Neural crest cell (in vitro differentiated cells): ENCODE measurements around the gene TTC39A. TPM values are rescaled to one million over a fixed set of nuclear protein-coding genes. Genes with fewer than 3 reads are reported as not detected.

ENCODE experiments used
- DNase-seq: peaks from one replicate; pipeline ENCODE4 v3.0.0; 2021; ENCODE audit warnings: low read depth, mixed read lengths, low spot score
- H3K27ac Mint-ChIP-seq: one replicate; pipeline ENCODE4 v1.8.0; 2021; ENCODE audit warnings: mild to moderate bottlenecking, mixed read lengths; ENCODE audit not compliant: unreplicated experiment
- H3K27me3 Mint-ChIP-seq: 2 replicates; pipeline ENCODE4 v1.8.0; 2021; ENCODE audit warnings: low read depth, mild to moderate bottlenecking, mixed read lengths
- H3K36me3 Mint-ChIP-seq: 2 replicates; pipeline ENCODE4 v1.8.0; 2021; ENCODE audit warnings: low read depth, mild to moderate bottlenecking, mixed read lengths
- H3K4me1 Mint-ChIP-seq: 2 replicates; pipeline ENCODE4 v1.8.0; 2021; ENCODE audit warnings: mixed read lengths
- H3K4me3 Mint-ChIP-seq: one replicate; pipeline ENCODE4 v1.8.0; 2021; ENCODE audit warnings: mild to moderate bottlenecking, mixed read lengths
- H3K9me3 Mint-ChIP-seq: 2 replicates; pipeline ENCODE4 v1.8.0; 2021; ENCODE audit warnings: mixed read lengths
- CTCF ChIP-seq: fragments of 200-600 bp; sonication (generic); conservative IDR thresholded peaks from 2 replicates; pipeline ENCODE4 v1.5.0; 2021; ENCODE audit warnings: antibody characterized with exemption, mild to moderate bottlenecking
- total RNA-seq: library from RNA; stranded (reverse); gene quantifications from 2 replicates; pipeline ENCODE4 v1.2.1, GENCODE V29; 2021

The TTC39A gene
- total RNA-seq, 1 donor from 2014 or later: 1.7 TPM

DNA sequence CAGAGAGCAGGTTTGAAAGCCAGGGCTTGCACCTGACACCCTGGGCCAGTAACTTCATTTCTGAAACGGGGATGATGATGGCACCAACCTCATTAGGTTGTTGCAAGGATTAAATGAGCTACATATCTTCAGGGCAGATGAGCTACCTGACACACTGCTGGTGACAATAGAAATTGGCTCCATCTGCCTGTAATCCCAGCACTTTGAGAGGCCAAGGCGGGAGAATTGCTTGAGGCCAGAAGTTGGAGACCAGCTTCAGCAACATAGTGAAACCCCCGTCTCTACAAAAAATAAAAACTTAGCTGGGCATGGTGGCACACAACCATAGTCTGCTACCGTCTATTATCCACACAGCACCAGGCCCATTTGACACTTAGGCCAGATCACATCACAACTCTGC, 6.3 kb upstream of the TTC39A start:
- Mint-ChIP-seq H3K27ac (peak overlapping the region; percentile 29), H3K4me1 (peaks cover 5% of the 10 kb centered on the region), H3K9me3 (no peaks in the 10 kb centered on the region), H3K36me3 (no peaks in the 10 kb centered on the region), H3K4me3 (no peak overlapping the region), H3K27me3 (peaks cover 4% of the 10 kb centered on the region)
- TF ChIP-seq CTCF: no peak
- no peak for DNase-seq

DNA sequence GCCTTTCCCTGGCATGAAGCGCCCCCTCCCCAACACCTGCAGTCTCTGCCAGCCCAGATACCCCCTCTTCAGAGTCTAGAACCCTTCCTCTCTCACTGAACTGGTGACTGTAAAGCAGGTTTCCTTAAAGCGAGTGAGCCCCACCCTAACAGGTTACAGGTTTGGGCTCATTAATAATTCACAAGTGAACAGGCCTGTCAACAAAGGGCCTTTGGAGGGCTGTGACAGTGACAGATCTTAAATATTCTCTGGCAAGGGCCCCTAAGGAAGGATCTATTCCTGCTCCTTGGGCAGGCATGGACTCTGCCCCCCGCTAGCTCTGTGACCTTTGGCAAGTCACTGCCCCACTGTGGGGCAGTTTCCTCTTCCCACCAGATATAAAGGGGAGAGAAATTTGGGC, 5.6 kb upstream of the TTC39A start:
- Mint-ChIP-seq H3K27ac (no peak overlapping the region), H3K4me3 (no peak overlapping the region), H3K4me1 (peaks cover 9% of the 10 kb centered on the region), H3K36me3 (no peaks in the 10 kb centered on the region), H3K27me3 (peaks cover 10% of the 10 kb centered on the region), H3K9me3 (no peaks in the 10 kb centered on the region)
- TF ChIP-seq CTCF: no peak
- DNase-seq: no peak

- H3K4me1 Mint-ChIP-seq: peaks cover 13% of the 10 kb centered on the region
Measured at GRCh38 chr1:51331206-51332100, 1.1 kb upstream of the TTC39A start.

GRCh38 chr1:51329443-51330325, 678 bp downstream of the TTC39A start:
- peaks cover 35% of the 10 kb centered on the region for H3K27me3 Mint-ChIP-seq
- H3K4me3 Mint-ChIP-seq: peak overlapping the region; percentile 47
- H3K4me1 Mint-ChIP-seq: peaks cover 13% of the 10 kb centered on the region
- no peak overlapping the region for H3K27ac Mint-ChIP-seq
- TF ChIP-seq CTCF: no peak
- H3K9me3 Mint-ChIP-seq: no peaks in the 10 kb centered on the region
- no peak for DNase-seq
- no peaks in the 10 kb centered on the region for H3K36me3 Mint-ChIP-seq

More at GRCh38 chr1:51331206-51332100, 1.1 kb upstream of the TTC39A start:
- no peaks in the 10 kb centered on the region for H3K36me3 Mint-ChIP-seq
- DNase-seq: no peak
- H3K27me3 Mint-ChIP-seq: peaks cover 30% of the 10 kb centered on the region
- peak overlapping the region; percentile 89 for H3K4me3 Mint-ChIP-seq
- no peaks in the 10 kb centered on the region for H3K9me3 Mint-ChIP-seq
- H3K27ac Mint-ChIP-seq: peak overlapping the region; percentile 59
- no peak for TF ChIP-seq CTCF

DNA sequence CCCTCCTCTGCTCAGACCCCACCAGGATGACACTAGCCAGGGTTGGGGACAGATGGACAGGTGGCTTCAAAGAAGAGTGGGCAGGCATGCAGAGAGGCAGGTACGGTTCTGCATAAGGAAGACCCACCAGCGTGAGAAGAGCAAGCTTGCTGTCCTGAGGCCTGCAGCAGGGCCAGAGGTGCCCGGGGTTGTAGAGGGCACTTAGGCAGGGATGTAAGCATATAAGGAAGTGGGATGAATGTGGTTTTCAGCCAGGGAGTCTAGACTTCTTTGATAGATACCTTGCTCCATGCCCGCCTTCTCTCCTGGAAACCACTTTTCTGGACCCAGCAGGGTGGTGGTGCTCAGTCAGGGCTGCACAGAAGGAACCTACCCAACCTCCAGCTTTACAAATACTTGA, 1.4 kb downstream of the TTC39A start:
- Mint-ChIP-seq H3K36me3 (no peaks in the 10 kb centered on the region), H3K27me3 (peaks cover 35% of the 10 kb centered on the region), H3K4me3 (peak overlapping the region; percentile 47), H3K4me1 (peaks cover 13% of the 10 kb centered on the region), H3K27ac (peak overlapping the region; percentile 59), H3K9me3 (no peaks in the 10 kb centered on the region)
- no peak for DNase-seq
- no peak for TF ChIP-seq CTCF
